Keratinocyte (primary cell): ENCODE measurements around the gene HAO2. TPM values are rescaled to one million over a fixed set of nuclear protein-coding genes. Genes with fewer than 3 reads are reported as not detected.

Experiments used
- DNase-seq: peaks from one replicate; pipeline ENCODE4 v3.0.0-alpha.2; 2011; ENCODE audit warnings: low read depth, missing footprints, low spot score
- FAIRE-seq: peaks from 2 replicates; lab custom pipeline; 2011; peaks lifted over from hg19 to GRCh38; lab: Jason Lieb, UNC
- H2AFZ ChIP-seq: 2 replicates; pipeline ENCODE4 v1.6.0; 2012; ENCODE audit warnings: low read length, control low read depth, inconsistent platforms; ENCODE audit not compliant: control insufficient read depth
- H3K27ac ChIP-seq: 2 replicates; pipeline ENCODE4 v1.5.1; 2011; ENCODE audit warnings: low read length; ENCODE audit not compliant: control insufficient read depth, insufficient read depth
- H3K27me3 ChIP-seq: 3 replicates; pipeline ENCODE4 v1.6.0; 2011; ENCODE audit warnings: low read length; ENCODE audit not compliant: control insufficient read depth, insufficient read depth; ENCODE audit errors: extremely low read depth
- H3K36me3 ChIP-seq, 2 experiments: 2 replicates in 1 of 2; 3 replicates in 1 of 2; pipeline ENCODE4 v1.5.1; 2011; ENCODE audit warnings: low read length in 2 of 2, mild to moderate bottlenecking in 1 of 2; ENCODE audit not compliant: control insufficient read depth in 2 of 2, insufficient read depth in 2 of 2; ENCODE audit errors: extremely low read depth in 1 of 2
- H3K4me1 ChIP-seq: 3 replicates; pipeline ENCODE4 v1.5.1; 2011; ENCODE audit warnings: low read length; ENCODE audit not compliant: control insufficient read depth, insufficient read depth; ENCODE audit errors: extremely low read depth
- H3K4me2 ChIP-seq: 3 replicates; pipeline ENCODE4 v1.6.0; 2011; ENCODE audit warnings: low read depth, low read length; ENCODE audit not compliant: control insufficient read depth, insufficient read depth; ENCODE audit errors: extremely low read depth
- H3K4me3 ChIP-seq, 3 experiments: fragments of 200-600 bp in 1 of 3; sonication (generic) in 1 of 3; 2 replicates in 2 of 3; 3 replicates in 1 of 3; pipeline ENCODE4 v1.5.1; 2011 to 2016; ENCODE audit warnings: low read length in 3 of 3, mild to moderate bottlenecking in 3 of 3, control low read depth in 2 of 3, inconsistent platforms in 1 of 3, low read depth in 1 of 3, mixed read lengths in 1 of 3, mixed run types in 1 of 3, moderate library complexity in 1 of 3; ENCODE audit not compliant: control insufficient read depth in 2 of 3, insufficient read depth in 2 of 3; ENCODE audit errors: extremely low read depth in 1 of 3
- H3K79me2 ChIP-seq: 2 replicates; pipeline ENCODE4 v1.6.0; 2012; ENCODE audit warnings: low read length; ENCODE audit not compliant: control insufficient read depth, insufficient read depth
- H3K9ac ChIP-seq: 3 replicates; pipeline ENCODE4 v1.6.0; 2011; ENCODE audit warnings: low read length; ENCODE audit not compliant: control insufficient read depth, insufficient read depth; ENCODE audit errors: extremely low read depth
- H3K9me1 ChIP-seq: 3 replicates; pipeline ENCODE4 v1.6.0; 2011; ENCODE audit warnings: low read length; ENCODE audit not compliant: control insufficient read depth, insufficient read depth; ENCODE audit errors: extremely low read depth
- H3K9me3 ChIP-seq: 2 replicates; pipeline ENCODE4 v1.5.1; 2012; ENCODE audit warnings: low read depth, low read length; ENCODE audit not compliant: control insufficient read depth
- H4K20me1 ChIP-seq: 3 replicates; pipeline ENCODE4 v1.6.0; 2011; ENCODE audit warnings: low read length; ENCODE audit not compliant: control insufficient read depth, insufficient read depth; ENCODE audit errors: extremely low read depth
- CTCF ChIP-seq, 3 experiments: IDR thresholded peaks in 1 of 3; conservative IDR thresholded peaks in 1 of 3; optimal IDR thresholded peaks in 1 of 3; 2 replicates in 2 of 3; 3 replicates in 1 of 3; pipeline versions ENCODE3 to v1.5.1; 2011; ENCODE audit warnings: low read length in 3 of 3, mild to moderate bottlenecking in 3 of 3, moderate library complexity in 2 of 3, control low read depth in 1 of 3, inconsistent platforms in 1 of 3; ENCODE audit not compliant: insufficient read depth in 2 of 3; ENCODE audit errors: extremely low read depth in 1 of 3
- EZH2 ChIP-seq: IDR thresholded peaks from one replicate; pipeline ENCODE4 v1.6.1; 2012; ENCODE audit warnings: inconsistent platforms, mild to moderate bottlenecking, low read length, moderate library complexity
- dilution Hi-C: fragments of 300-500 bp; cut with MboI; formaldehyde crosslinking; loops from one replicate; pipeline ENCODE4 v1.7.0; 2020; ENCODE audit warnings: low sequenced_read_pairs; ENCODE audit not compliant: extremely low pct_ligation_motif_present
- polyA plus RNA-seq, 5 experiments: library from polyadenylated mRNA; depleted of rRNA in 3 of 5; stranded (reverse) in 3 of 5; stranded (forward) in 1 of 5; unstranded in 1 of 5; fragments of >200 nt; gene quantifications; 1 replicate in 1 of 5; 2 replicates in 3 of 5; 3 replicates in 1 of 5; pipeline versions ENCODE4 v1.2.1 to v1.2.3, GENCODE V29; 2011 to 2012; ENCODE audit warnings: missing spikeins in 2 of 5, low read depth in 1 of 5, low replicate concordance in 1 of 5

The HAO2 gene
- polyA plus RNA-seq, 1 donor (not counting 4 experiments of a cell fraction or from before 2014, with no cell fraction given): not detected

GRCh38 chr1:119361205-119361604, 7.4 kb upstream of the HAO2 start:
- Histone ChIP-seq H3K27ac (no peak overlapping the region), H2AFZ (no peak overlapping the region), H3K9me1 (no peaks in the 10 kb centered on the region), H3K4me1 (peaks cover 19% of the 10 kb centered on the region), H3K9me3 (peaks cover 1% of the 10 kb centered on the region), H3K4me2 (no peak overlapping the region), H4K20me1 (no peaks in the 10 kb centered on the region), H3K4me3 (no peak overlapping the region), H3K79me2 (no peaks in the 10 kb centered on the region), H3K27me3 (no peaks in the 10 kb centered on the region), H3K36me3 (no peaks in the 10 kb centered on the region), H3K9ac (no peak overlapping the region)
- dilution Hi-C loops: no loop called here
- TF ChIP-seq EZH2 (no peak), CTCF (optimal IDR thresholded peaks at IDR 0.05 in 1 of 3, IDR thresholded peaks at IDR 0.05 in 1 of 3, conservative IDR thresholded peaks at IDR 0.05 in 1 of 3; ENCODE audit: extremely low read depth in 1 of 3, insufficient read depth in 2 of 3, low read length in 3 of 3) (no peak)
- FAIRE-seq: no peak
- DNase-seq: no peak

- FAIRE-seq (no peak), DNase-seq (no peak)
- TF ChIP-seq CTCF (optimal IDR thresholded peaks at IDR 0.05 in 1 of 3, IDR thresholded peaks at IDR 0.05 in 1 of 3, conservative IDR thresholded peaks at IDR 0.05 in 1 of 3; ENCODE audit: extremely low read depth in 1 of 3, insufficient read depth in 2 of 3, low read length in 3 of 3) (no peak), EZH2 (no peak)
- dilution Hi-C loops: no loop called here
- Histone ChIP-seq H3K4me2 (no peak overlapping the region), H3K9me3 (no peaks in the 10 kb centered on the region), H4K20me1 (no peaks in the 10 kb centered on the region), H3K9me1 (no peaks in the 10 kb centered on the region), H3K9ac (no peak overlapping the region), H3K4me1 (peaks cover 19% of the 10 kb centered on the region), H3K27me3 (no peaks in the 10 kb centered on the region), H2AFZ (no peak overlapping the region), H3K79me2 (no peaks in the 10 kb centered on the region), H3K27ac (no peak overlapping the region), H3K36me3 (no peaks in the 10 kb centered on the region), H3K4me3 (no peak overlapping the region)
Measured at GRCh38 chr1:119361620-119362344, 6.8 kb upstream of the HAO2 start.
